Astrocyte of the spinal cord (primary cell): ENCODE results near the gene TMEM51.
"Not testable (repeated sequence)": the region's sequence is repeated elsewhere in the genome, so short reads cannot be mapped to it uniquely, and the experiment has no call there.

Experiments used
- DNase-seq: peaks from one replicate; pipeline ENCODE4 v3.0.0; 2011; ENCODE audit warnings: low read depth, low spot score
- H3K4me3 ChIP-seq: 2 replicates; pipeline ENCODE4 v1.5.1; 2011; ENCODE audit warnings: low read depth, mild to moderate bottlenecking, low read length, moderate library complexity
- in situ Hi-C: cut with HindIII; loops from 2 replicates; pipeline ENCODE4 v1.10.0; 2017; ENCODE audit warnings: low sequenced_read_pairs
- TF ChIP-seq, protein P1 (sequence below): IDR thresholded peaks from 2 replicates; pipeline ENCODE4 v1.5.1; 2012; ENCODE audit warnings: low read depth, mild to moderate bottlenecking, low read length, inconsistent platforms

The TMEM51 gene

DNA sequence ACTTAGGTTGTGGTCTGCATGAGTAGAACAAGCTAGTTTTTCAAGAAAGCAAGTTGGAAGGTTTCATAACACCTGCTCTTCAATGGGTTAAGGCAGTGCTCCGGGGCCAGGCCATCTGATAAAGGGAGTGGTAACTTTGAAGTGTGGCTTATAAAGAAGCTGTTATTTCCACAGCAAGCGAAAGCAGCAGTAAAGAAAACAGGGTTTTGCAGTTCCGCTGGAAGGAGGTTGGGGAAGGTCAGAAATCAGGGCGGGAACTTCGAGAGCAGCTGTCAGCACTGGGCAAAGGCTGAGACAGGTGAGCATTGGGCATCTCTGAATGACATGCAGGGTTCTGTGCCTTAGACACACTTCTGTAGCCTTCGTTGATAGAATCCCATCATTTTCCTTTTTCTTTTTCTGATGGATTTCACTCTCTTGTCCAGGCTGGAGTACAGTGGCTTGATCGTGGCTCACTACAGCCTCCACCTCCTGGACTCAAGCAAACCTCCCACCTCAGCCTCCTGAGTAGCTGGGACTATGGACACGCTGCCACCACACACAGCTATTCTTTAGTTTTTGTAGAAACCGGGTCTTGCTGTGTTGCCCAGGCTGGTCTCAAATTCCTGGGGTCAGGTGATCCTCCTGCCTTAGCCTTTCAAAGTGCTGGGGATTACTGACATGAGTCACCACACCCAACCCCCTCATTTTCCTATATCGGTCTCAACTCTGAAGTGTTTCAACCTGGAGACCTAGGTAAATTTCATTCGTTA lies 20.5 kb downstream of the TMEM51 start:
- H3K4me3 ChIP-seq: no peak overlapping the region
- in situ Hi-C loops: no loop called here
- TF ChIP-seq, protein P1, sequence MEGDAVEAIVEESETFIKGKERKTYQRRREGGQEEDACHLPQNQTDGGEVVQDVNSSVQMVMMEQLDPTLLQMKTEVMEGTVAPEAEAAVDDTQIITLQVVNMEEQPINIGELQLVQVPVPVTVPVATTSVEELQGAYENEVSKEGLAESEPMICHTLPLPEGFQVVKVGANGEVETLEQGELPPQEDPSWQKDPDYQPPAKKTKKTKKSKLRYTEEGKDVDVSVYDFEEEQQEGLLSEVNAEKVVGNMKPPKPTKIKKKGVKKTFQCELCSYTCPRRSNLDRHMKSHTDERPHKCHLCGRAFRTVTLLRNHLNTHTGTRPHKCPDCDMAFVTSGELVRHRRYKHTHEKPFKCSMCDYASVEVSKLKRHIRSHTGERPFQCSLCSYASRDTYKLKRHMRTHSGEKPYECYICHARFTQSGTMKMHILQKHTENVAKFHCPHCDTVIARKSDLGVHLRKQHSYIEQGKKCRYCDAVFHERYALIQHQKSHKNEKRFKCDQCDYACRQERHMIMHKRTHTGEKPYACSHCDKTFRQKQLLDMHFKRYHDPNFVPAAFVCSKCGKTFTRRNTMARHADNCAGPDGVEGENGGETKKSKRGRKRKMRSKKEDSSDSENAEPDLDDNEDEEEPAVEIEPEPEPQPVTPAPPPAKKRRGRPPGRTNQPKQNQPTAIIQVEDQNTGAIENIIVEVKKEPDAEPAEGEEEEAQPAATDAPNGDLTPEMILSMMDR: no peak
- DNase-seq: no peak

DNA sequence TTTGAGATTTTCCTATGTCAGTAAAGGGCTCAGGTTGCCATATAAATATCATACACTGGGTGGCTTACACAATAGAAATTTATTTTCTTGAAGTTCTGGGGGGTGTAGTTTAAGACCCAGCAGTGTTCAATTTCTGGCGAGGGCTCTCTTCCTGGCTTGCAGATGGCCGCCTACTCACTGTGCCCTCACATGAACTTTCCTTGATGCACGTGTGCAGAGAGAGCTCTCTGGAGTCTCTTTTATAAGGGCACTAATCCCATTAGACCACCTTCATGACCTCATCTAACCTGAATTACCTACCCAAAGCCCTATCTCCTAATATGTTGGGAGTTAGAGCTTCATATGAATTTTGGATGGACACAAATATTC lies 21.1 kb downstream of the TMEM51 start:
- no peak overlapping the region for H3K4me3 ChIP-seq
- no peak for DNase-seq
- in situ Hi-C loops: no loop called here
- TF ChIP-seq, protein P1: no peak

DNA sequence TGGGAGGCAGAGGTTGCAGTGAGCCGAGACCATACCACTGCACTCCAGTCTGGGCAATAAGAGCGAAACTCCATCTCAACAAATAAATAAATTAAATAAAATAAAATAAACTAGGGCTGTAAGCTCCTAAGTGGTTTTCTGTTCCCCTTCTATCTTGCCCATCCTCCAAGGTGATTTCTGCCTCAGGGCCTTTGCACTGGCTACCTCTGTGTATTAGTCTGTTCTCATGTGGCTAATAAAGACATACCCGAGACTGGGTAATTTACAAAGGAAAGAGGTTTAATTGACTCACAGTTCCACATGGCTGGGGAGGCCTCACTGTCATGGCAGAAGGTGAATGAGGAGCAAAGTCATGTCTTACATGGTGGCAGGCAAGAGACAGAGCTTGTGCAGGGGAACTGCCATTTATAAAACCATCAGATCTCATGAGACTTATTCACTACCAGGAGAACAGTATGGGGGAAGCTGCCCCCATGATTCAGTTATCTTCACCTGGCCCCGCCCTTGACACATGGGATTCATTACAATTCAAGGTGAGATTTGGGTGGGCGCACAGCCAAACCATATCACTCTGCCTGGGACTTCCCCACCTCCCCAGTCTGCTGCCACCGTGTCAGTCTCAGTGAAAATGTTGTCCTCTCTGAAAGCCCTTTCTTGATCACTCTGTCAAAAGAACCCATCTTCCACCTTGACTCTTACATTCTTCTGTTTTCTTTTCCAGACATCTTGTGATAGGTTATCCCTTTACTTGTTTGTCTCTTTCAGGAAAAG lies 22.0 kb downstream of the TMEM51 start:
- DNase-seq, in situ Hi-C loops: not testable (repeated sequence)

DNA sequence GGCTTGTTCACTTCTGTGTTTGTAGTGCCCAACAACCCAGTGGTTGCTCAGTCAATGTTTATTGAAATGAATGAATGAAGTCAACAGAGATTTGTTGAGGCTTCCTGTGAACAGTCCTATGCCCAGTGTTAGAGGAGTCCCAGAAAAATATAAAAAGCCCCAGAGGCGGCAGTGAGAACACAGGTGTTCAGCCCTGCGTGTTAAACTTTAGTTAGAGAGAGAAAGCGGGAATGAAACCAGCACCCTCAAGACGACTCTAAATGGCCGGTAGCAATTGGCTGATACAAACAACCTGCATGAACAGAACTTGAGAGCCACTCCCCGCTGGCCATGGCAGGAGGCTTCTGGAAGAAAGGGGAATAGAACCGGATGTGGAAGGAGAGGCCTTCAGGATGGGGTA lies 22.6 kb downstream of the TMEM51 start:
- TF ChIP-seq, protein P1: no peak
- DNase-seq: no peak
- in situ Hi-C loops: no loop called here
- H3K4me3 ChIP-seq: no peak overlapping the region

More for the DNA sequence above, 22.0 kb downstream of the TMEM51 start:
- not testable (repeated sequence) for H3K4me3 ChIP-seq

DNA sequence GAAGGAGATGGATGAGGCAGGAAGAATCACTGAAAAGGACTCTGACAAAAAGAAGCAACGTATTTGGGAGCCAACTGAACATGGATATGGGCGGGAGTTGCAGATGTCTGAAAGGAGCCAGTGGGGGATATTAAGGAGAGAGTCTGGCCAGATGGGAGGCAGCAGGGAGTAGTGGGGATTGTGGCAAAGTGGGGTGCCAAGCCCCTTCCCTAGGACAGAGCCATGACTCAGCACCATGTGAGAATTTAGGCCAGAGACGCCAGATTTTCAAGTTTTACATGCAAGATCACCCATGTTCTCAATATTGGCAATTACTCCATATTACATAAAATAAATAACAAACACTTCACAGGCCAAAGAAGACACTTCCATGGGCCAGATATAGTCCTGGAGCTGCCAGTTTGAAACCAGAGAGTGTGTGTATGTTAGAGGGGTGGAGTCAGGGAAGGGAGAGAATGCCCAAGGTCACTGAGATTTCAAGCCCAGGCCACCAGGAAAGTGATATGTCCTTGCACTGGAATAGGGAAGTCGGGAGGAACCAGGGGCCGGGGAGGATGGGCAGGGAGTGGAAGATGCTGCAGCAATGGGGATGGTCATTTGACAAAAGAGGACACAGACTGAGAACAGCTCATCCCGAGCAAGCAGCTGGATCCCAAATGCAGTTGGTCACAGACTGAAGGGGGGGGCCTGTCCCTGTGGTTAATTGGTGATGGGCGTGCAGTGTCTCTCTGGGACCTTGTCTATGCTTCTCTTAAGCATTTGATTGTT lies 23.5 kb downstream of the TMEM51 start:
- TF ChIP-seq, protein P1: no peak
- H3K4me3 ChIP-seq: no peak overlapping the region
- no peak for DNase-seq
- in situ Hi-C loops: no loop called here

DNA sequence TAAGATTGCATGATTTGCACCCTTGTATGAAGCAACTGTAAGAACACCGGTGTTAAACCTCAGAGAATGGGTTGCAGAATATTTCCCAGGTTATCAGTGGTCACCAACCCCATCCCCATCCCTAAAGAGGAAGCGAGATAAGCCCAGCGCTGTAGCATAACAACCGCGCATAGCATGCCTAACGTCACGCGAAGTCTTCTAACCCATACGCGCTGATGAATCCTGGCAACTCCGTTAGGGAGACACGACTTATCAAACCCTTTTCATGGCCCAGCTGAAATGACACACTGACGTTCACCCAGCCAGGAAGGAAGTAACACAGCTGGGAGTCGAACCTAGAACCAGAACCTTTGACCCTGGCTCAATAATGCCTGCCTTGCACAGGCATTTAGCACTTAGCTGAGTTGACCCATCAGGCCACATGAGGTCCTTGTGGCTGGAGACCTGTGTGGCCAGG lies 24.2 kb downstream of the TMEM51 start:
- DNase-seq: no peak
- in situ Hi-C loops: no loop called here
- TF ChIP-seq, protein P1: no peak
- H3K4me3 ChIP-seq: no peak overlapping the region
